IPS-NIHi11 (cell line): ENCODE results near the gene CERS3.
"Not testable (repeated sequence)": the region's sequence is repeated elsewhere in the genome, so short reads cannot be mapped to it uniquely, and the experiment has no call there.

Experiments used
- DNase-seq: peaks from one replicate; pipeline ENCODE4 v3.0.0; 2012; ENCODE audit warnings: mixed read lengths, low spot score

Gene CERS3

GRCh38 chr15:100464888-100465287 is 63.9 kb downstream of the CERS3 start:
- no peak for DNase-seq

GRCh38 chr15:100464256-100464655 is 64.5 kb downstream of the CERS3 start:
- DNase-seq, result no peak

DNA sequence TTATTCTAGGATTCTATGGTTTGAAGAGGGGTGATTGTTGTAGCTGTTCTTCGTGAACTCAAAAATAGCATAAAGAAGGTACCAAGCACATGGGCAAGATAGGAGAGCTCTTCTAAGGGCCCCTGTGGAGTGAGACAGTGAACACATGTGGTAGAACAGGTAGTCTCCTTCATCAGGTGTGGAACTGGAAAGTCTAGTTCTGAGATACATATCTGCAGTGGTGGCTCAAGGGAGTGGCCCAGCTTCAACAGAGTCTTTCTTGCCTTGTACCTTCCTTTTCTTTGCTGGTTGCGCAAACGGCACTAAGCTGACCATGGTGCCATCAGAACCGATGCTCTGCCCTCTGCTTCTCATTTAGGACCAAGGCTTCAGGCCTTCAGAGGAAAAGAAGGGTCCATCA is 65.2 kb downstream of the CERS3 start:
- DNase-seq, result no peak

GRCh38 chr15:100461049-100461448 is 67.7 kb downstream of the CERS3 start:
- DNase-seq, result no peak

DNA sequence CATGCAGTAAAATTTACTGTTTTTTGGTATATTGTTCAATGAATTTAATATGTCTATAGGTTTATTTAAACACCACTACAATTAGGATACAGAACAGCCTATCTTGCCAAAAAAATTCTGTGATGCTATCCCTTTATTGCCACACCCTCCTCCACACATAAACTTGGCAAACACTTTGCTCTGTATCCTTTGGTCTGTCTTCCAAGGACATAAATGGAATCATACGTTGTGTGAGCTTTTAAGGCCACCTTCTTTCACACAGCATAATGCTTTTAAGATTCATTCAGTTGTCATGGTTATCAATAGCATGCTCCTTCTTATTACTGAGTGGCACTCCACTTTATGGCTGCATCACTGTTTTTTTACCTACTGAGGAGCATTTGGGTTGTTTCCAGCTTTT is 71.5 kb downstream of the CERS3 start:
- no peak for DNase-seq

- no peak for DNase-seq
Observed at GRCh38 chr15:100454148-100454547, 74.6 kb downstream of the CERS3 start.

DNA sequence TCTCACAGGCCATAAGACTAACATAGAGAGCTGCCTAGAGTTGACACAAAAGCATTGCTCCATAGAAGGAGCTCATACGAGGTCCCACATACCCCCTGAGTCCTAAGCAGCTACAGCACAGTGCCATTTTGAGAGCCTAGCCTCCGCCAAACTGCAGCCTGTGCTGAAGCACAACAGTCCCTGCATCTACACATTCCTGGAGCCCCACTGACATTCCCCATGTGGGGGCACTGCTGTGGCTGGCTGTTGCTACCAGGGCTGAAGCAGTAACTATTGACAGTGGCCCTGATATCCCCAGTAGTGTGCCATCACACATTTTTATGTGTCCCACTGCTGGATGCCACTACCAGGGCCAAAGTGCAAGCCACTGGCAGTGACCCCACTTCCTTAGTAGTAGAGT is 80.3 kb downstream of the CERS3 start:
- peak; percentile 44 for DNase-seq

DNA sequence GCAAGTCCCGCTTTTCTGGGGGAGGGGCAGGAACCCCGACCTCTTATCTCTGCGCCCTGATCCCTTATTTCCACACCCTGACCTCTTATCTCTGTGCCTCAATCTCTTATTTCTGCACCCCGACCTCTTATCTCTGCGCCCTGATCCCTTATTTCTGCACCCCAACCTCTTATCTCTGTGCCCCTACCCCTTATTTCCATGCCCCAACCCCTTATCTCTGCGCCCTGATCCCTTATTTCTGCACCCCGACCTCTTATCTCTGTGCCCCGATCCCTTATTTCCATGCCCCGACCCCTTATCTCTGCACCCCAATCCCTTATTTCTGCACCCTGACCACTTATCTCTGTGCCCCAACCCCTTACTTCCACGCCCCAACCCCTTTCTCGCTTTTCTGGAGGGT is 87.7 kb downstream of the CERS3 start:
- DNase-seq, result not testable (repeated sequence)

DNA sequence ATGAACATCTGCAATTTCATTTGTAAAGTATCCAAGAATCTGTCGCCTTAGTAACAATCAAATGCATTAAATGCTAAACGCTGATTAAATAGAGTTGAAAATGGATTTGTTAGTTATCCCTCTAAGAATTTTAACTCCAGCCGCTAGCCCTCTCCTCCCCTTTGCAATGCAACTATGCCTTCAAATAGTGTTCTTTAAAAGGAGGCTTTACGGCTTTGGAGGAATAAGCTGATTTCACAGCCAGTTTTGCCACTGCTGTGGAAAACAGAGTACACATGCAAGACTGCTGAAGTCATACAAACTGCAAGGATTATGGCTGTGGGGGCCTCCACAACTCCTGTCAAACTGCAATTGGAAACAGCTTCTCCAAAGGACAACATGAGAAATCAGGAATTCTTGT is 89.2 kb downstream of the CERS3 start:
- no peak for DNase-seq

DNA sequence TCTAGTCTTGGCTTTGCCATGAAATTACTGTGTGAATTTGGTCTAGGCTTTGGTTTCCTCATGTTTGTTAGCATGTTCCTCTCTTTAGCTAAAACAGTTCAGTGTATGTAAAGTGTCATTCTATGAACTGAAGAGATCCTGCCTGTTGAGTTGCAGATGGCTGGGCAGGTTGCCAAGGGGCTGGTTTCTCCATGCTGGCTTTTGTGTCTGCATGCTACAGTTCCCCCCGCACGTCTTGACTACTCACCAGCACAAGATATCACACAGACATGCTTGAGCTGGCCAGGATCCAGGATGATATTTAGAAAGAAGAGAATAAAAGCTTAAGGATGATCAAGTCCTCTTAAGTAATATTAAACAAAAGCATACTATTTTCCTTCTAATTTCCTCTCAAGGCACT is 90.2 kb downstream of the CERS3 start:
- DNase-seq, result no peak

- no peak for DNase-seq
Observed at GRCh38 chr15:100437261-100437660, 91.5 kb downstream of the CERS3 start.

- DNase-seq, result no peak
Observed at GRCh38 chr15:100434561-100434960, 94.2 kb downstream of the CERS3 start.

DNA sequence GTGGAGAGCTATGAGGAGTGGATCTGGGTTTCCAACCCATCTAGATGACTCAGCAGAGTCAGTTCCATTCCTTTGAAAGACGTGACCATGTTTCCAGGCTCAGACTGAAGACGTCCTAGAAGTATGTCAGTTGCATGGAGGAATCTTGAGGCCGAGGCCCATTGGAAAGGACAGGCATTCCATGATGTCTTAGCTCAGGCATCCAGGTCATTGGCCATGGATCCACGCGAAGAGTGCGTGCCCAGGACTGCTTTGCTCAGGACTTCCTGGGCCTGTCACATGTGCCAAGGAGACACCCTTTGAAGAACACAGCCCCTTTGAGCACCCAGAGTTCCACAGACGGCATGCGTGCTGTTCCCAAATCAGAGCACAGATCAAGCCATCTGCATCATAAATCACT is 94.7 kb downstream of the CERS3 start:
- no peak for DNase-seq

DNA sequence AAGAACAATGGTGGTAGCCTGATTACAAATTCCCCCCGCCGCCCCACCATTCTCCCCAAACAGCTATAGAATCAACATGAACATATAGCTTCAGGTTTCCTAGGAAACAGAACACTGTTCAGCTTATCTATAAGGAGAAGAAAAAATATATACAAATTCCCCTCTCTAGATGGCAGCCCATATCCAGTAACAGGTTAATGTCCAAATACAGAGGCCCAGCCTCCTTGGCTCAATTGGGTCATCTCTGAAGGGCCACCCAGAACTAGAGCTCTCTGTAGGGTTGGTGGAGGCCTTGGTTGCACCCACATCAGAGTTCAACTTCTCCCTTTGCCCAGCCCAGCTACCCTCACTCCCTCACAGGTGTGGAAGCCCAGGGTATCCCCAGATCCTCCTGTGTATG is 95.4 kb downstream of the CERS3 start:
- no peak for DNase-seq

GRCh38 chr15:100430411-100430810 is 98.3 kb downstream of the CERS3 start:
- no peak for DNase-seq

DNA sequence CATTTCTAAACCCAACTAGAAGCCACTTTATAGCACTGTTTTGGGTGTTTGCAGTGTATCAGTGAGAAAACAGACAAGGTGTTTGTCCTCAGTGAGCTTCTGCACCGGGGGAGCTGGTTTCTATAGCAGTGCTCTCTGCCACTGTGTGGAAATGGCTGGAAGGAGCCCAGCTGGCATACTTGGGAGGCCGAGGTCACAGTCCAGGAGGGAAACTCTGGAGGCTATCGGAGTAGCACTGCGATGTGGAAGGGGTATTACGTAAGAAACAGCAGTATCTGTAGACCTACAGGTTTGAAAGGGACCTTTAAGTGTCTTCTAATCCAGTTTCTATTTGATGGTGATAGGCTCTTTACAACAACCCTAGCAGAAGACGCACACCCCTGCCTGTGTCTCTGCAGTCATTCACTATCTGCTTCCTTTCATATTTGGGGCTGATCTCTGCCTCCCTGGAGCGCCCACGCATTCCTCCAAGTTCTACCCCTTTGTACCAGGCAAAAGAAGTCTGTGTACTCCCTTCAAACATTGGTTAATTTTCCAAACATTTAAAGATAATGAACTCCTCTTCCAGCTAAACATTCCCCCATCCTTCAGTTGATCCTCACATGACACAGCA is 99.5 kb downstream of the CERS3 start:
- no peak for DNase-seq

DNA sequence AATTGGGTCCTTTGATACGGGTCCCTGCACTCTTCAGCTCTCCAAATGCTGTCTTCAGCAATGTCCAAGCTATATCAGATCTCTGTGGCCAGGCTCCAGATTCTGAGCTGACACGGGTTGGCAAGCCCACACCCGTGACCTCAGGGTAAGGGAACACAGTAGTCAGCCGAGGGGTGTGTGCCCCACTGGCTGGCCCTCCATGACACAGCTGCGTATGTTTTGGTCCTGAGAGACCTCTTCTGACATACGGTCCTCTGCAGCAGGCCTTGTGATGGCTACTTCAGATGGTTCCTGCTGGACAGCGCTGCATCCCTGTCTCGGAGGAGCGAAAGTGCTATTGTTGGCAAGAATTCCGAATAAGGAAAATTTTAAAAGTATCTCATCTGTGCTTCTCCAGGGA is 101.8 kb downstream of the CERS3 start:
- no peak for DNase-seq

- DNase-seq, result no peak
Observed at GRCh38 chr15:100405179-100405578, 123.6 kb downstream of the CERS3 start.

DNA sequence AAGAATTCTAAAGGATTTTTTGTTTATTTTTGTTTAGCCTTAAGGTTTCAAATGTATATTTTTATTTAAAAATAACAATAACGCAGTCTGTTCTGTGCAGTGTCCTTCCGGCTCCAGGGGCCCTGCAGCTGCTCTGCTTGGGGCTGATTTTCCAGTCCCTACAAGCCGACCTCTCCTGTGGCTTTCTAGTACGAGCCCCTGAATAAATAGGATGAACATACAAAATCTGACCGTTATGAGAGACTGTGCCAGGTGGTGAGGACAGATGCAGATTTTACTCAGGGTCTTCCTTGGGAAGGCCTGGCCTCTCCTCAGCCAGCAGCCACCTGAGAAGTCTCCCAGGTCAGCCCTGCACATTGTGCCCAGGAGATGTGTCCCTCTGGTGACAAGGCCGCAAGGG is 127.8 kb downstream of the CERS3 start:
- DNase-seq, result no peak

DNA sequence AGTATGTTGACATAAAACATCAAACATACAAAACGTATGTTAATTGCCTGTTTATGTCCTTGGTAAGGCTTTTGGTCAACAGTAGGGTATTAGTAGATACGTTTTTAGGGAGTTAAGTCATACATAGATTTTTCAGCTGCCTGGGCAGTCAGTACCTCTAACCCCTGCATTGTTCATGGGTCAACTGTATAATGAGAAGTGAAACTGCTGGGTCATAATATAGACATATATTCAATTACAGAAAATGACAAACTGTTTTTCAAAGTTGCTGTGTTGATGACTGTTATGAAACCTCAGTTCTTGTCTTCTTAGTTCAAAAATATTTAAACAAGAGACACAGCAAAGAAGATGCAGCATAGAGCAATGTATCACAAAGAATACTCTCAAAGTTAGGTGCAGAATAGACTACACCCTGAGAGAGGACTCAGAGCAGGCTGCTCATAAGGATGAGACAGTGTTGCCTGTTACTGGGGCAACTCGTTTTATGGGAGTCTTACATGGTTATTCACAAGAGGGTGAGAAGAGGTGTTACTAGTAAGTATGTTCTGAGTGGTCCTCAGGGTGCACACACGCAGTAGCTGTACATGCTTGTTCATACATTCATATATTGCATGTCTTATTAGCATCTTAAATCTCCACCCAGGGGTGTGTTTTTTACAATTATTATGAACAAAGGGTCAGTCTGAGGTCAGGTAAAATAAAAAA is 133.9 kb downstream of the CERS3 start:
- no peak for DNase-seq

DNA sequence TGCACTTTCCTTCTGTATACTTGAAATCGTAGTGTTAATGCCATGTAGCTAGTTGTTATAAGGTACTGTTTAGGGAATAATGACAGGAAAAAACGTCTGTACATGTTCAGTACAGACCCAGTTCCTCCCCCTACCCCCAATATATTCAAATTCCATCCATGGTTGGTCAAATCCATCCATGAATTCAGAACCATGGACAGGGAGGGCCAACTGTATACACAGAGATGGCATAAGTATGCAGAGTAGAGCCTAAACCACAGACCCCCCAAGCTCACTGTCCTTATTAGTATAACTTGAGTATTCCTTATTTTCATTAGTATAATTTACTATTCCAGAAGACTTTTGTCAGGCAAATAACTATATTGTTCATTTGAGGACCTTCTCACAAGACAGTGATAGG is 135.7 kb downstream of the CERS3 start:
- no peak for DNase-seq

DNA sequence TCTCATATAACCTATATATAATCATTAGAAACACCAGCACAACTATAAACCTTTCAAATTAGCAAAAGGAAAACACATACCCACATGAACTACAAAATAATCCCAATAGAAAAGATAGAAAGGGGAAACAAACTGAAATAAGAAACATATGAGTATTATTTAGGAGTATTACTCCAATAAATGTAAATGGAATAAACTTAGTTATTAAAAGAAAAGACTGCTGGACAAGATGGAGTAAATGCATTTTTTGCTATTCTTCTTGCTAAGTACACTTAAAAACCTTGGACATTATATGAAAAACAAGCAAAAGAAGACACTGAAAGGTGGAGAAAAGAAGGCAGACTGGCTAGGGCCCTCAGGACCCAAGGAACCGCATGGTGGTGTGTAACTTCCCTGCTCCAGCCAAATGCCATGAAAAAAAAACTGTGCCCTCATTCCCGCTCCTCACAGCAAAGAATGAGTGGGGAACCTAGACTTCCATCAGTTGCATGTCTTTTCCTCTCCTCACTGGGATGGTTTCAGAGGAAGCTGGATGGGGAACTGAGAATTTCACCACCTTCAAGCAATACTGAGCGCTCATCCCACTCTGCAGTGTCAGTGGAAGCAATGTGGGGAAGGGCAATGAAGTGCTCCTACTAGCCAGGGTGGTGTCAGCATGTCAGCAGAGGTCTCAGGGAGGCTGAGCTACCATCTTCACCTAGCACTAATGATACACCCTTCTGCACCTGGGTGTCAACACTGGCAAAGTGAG is 143.3 kb downstream of the CERS3 start:
- no peak for DNase-seq

DNA sequence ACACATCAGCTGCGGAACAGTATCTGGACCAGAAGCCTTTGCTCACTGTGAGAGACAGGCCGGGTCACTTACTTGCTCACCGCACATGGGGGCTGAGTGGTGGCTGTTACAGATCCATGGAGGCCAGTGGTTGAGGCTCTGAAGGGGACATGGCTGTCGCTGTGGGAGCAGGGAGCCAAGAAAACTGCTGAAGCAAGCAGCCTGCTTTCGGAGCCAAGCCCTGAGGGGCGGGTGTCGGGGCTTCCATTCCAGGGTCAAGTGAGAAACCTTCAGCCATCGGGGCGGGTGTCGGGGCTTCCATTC is 144.7 kb downstream of the CERS3 start:
- DNase-seq, result no peak
